ENCODE data around the gene OTOF. TPM values are rescaled to one million over a fixed set of nuclear protein-coding genes. Genes with fewer than 3 reads are reported as not detected.
A peak's percentile ranks its signal among the peaks of the same experiment; 100 is the strongest.

The OTOF gene
- total RNA-seq, 2 donors from 2014 or later, result not detected

DNA sequence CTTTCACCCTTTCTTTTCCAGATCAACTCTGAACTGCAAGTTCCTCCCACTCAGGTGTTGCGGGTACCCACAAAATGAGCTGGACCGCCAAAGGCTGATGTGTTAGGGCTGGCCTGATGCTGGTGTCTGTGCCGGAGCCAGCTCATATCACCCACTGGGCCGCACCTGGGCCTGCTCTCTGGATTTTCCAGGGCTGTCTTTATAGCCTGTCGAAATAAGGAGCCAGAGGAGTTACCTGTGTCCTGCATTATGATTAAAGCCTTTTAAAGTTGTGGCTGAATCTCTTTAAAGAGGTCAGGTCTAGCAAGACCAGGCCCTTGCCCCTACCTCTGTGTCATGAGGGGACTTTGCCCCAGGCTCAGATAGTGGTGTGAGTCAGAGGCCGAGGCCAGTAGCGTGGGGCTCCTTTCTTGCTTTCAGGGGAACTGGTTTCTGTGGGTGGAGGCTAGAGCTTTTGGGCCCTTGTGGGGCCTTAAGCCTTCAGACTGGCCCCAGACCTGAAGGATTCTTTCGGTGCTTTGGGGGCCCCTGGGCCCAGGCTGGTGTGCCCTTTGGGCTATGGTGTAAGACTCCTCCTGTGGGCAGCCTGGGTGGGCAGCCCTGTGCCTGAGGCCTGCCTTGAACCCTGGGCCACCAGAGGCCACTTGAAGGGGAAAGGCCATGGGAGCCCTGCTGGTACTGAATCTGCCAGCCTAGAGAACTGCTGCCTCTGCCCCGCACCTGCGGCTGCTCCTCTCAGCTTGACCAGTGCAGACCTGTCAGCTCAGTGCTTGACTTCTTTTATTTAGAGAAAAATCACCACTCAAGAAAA lies 21.3 kb downstream of the OTOF start:
- Histone ChIP-seq H3K27ac (no peak overlapping the region), H3K36me3 (no peaks in the 10 kb centered on the region), H3K4me3 (no peak overlapping the region), H3K9ac (ENCODE audit: low read depth in 2 of 2, low read length in 2 of 2) (no peak overlapping the region), H3K4me1 (no peaks in the 10 kb centered on the region), H3K27me3 (no peaks in the 10 kb centered on the region), H3K9me3 (no peaks in the 10 kb centered on the region)
- DNase-seq, result peak; percentile 30
- intact Hi-C loops (cut with DNase I), result no loop called here
- TF ChIP-seq, protein P1, sequence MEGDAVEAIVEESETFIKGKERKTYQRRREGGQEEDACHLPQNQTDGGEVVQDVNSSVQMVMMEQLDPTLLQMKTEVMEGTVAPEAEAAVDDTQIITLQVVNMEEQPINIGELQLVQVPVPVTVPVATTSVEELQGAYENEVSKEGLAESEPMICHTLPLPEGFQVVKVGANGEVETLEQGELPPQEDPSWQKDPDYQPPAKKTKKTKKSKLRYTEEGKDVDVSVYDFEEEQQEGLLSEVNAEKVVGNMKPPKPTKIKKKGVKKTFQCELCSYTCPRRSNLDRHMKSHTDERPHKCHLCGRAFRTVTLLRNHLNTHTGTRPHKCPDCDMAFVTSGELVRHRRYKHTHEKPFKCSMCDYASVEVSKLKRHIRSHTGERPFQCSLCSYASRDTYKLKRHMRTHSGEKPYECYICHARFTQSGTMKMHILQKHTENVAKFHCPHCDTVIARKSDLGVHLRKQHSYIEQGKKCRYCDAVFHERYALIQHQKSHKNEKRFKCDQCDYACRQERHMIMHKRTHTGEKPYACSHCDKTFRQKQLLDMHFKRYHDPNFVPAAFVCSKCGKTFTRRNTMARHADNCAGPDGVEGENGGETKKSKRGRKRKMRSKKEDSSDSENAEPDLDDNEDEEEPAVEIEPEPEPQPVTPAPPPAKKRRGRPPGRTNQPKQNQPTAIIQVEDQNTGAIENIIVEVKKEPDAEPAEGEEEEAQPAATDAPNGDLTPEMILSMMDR (IDR thresholded peaks at IDR 0.05), result no peak

- no peak overlapping the region for H3K27ac ChIP-seq
Observed at GRCh38 chr2:26455670-26456439, 22.1 kb downstream of the OTOF start.

DNA sequence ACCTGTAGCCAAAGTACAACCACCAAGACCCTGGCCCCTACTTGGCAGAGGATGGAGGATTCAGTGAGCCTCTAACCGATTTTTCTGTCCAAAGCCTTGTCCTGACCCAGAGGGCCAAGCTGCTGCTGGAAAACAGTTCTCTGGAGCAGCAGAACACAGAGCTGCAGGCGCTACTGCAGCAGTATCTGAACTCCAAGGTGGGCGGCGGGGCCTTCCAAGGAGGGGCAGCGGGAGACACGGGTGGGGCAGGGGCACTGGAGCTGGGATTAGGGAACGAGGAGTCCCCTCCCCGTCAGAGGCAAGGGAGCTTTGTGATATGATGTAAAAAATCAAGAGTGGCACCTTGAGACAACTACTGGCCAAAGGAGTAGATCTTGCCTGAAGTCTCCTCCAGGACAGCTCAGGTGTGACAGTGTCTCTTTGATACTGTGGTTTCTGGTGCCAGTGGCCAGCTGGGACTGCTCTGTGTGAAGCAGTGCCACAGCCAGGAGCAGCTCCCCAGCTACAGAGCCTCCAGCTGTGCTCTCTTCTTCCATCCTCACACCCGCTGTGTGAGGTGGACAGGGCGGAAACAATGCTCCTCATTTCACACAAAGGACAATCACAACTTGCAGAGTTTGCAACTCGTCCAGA lies 22.8 kb downstream of the OTOF start:
- Histone ChIP-seq H3K9me3 (no peaks in the 10 kb centered on the region), H3K4me1 (no peaks in the 10 kb centered on the region), H3K9ac (ENCODE audit: low read depth in 2 of 2, low read length in 2 of 2) (no peak overlapping the region), H3K27ac (no peak overlapping the region), H3K27me3 (no peaks in the 10 kb centered on the region), H3K4me3 (no peak overlapping the region), H3K36me3 (no peaks in the 10 kb centered on the region)
- intact Hi-C loops (cut with DNase I), result no loop called here
- TF ChIP-seq, protein P1 (IDR thresholded peaks at IDR 0.05), result no peak
- no peak for DNase-seq

More at GRCh38 chr2:26455670-26456439, 22.1 kb downstream of the OTOF start:
- intact Hi-C loops (cut with DNase I), result no loop called here
- H3K36me3 ChIP-seq, result no peaks in the 10 kb centered on the region
- H3K27me3 ChIP-seq, result no peaks in the 10 kb centered on the region
- peak; percentile 41 for DNase-seq
- H3K9me3 ChIP-seq, result no peaks in the 10 kb centered on the region
- no peak overlapping the region for H3K4me3 ChIP-seq
- H3K4me1 ChIP-seq, result no peaks in the 10 kb centered on the region
- TF ChIP-seq, protein P1 (IDR thresholded peaks at IDR 0.05), result no peak
- H3K9ac ChIP-seq (ENCODE audit: low read depth in 2 of 2, low read length in 2 of 2), result no peak overlapping the region

DNA sequence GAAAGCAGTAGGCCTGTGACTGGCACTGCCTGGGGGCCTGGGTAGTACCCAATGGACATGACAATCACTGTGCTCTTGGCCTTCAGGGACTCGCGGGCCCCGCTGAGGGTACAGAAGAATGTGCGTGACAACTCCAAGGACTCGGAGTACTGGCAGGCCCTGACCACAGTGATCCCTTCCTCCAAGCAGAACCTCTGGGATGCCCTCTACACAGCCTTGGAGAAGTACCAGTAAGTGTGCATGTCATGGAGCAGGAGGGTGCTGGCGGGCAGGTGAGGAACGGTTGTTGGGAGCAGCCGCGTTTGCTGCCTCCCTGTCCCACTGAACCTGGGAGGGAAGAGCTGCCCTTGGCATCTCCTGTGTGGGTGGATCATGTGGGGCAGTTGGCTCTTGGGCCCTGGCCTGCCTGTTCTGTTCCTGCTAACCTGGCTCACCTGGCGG lies 23.3 kb downstream of the OTOF start:
- intact Hi-C loops (cut with DNase I), result no loop called here
- no peak for DNase-seq
- no peak overlapping the region for H3K27ac ChIP-seq
- TF ChIP-seq, protein P1 (IDR thresholded peaks at IDR 0.05), result no peak
- H3K4me3 ChIP-seq, result no peak overlapping the region
- H3K27me3 ChIP-seq, result no peaks in the 10 kb centered on the region
- H3K36me3 ChIP-seq, result no peaks in the 10 kb centered on the region
- no peaks in the 10 kb centered on the region for H3K4me1 ChIP-seq
- H3K9me3 ChIP-seq, result no peaks in the 10 kb centered on the region
- no peak overlapping the region for H3K9ac ChIP-seq (ENCODE audit: low read depth in 2 of 2, low read length in 2 of 2)

Measured in colonic mucosa (tissue), 4 donors.